Left ventricle myocardium inferior (tissue), 1 donor: ENCODE measurements around the gene KRR1. TPM values are rescaled to one million over a fixed set of nuclear protein-coding genes. Genes with fewer than 3 reads are reported as not detected.

Source experiments
- DNase-seq: peaks from one replicate; pipeline ENCODE4 v3.0.0-alpha.2; 2020
- H3K27ac ChIP-seq: fragments of 200-600 bp; replicated peaks from 2 replicates; pipeline ENCODE4 v1.8.0; 2021
- H3K27me3 ChIP-seq: fragments of 200-600 bp; 2 replicates; pipeline ENCODE4 v1.8.0; 2021; ENCODE audit warnings: low read depth
- H3K36me3 ChIP-seq: fragments of 200-600 bp; 2 replicates; pipeline ENCODE4 v1.8.0; 2021
- H3K4me1 ChIP-seq: fragments of 200-600 bp; 2 replicates; pipeline ENCODE4 v1.8.0; 2021
- H3K4me3 ChIP-seq: fragments of 200-600 bp; 2 replicates; pipeline ENCODE4 v1.8.0; 2021; ENCODE audit warnings: mild to moderate bottlenecking, moderate library complexity
- H3K9me3 ChIP-seq: fragments of 200-600 bp; replicated peaks from 2 replicates; pipeline ENCODE4 v1.8.0; 2021
- intact Hi-C: fragments of 100-400 bp; cut with micrococcal nuclease; formaldehyde crosslinking; loops from one replicate; pipeline ENCODE4 v1.11.0; 2022
- total RNA-seq: library from RNA; stranded (reverse); fragmentation: NEBNext Ultra II Directional; extraction: Animal tissue kit (Norgen Biotek cat#: 25700); gene quantifications from one replicate; pipeline ENCODE4 v1.2.1, GENCODE V29; 2021
- TF ChIP-seq, protein P1 (sequence below): fragments of 200-600 bp; IDR thresholded peaks from 2 replicates; pipeline ENCODE4 v1.8.0; 2021; ENCODE audit warnings: antibody characterized with exemption, mild to moderate bottlenecking, borderline replicate concordance
- donor health status: DM: no; HTN: yes; CAD: no; lungs with severe emphysema.

The KRR1 gene
- total RNA-seq, 1 donor from 2014 or later, result 32.7 TPM

DNA sequence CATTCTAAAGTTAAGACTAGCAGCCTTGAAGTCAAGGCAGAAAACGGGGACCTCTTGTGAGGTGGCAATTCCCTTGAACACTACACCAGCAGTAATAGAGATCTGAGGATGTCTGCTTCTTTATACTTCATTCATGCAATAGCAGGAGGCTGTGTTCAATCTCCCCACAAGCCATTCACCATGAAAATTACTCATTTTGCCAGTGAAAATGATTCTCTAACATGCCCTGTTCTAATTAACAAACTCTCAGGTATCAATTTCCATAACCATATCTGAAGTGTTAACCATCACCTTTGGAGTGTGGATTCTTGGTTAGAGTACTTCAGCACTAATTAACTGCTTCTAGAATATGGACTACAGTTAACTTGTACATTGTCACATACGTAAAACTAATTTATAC is 34.3 kb downstream of the KRR1 start:
- TF ChIP-seq, protein P1, sequence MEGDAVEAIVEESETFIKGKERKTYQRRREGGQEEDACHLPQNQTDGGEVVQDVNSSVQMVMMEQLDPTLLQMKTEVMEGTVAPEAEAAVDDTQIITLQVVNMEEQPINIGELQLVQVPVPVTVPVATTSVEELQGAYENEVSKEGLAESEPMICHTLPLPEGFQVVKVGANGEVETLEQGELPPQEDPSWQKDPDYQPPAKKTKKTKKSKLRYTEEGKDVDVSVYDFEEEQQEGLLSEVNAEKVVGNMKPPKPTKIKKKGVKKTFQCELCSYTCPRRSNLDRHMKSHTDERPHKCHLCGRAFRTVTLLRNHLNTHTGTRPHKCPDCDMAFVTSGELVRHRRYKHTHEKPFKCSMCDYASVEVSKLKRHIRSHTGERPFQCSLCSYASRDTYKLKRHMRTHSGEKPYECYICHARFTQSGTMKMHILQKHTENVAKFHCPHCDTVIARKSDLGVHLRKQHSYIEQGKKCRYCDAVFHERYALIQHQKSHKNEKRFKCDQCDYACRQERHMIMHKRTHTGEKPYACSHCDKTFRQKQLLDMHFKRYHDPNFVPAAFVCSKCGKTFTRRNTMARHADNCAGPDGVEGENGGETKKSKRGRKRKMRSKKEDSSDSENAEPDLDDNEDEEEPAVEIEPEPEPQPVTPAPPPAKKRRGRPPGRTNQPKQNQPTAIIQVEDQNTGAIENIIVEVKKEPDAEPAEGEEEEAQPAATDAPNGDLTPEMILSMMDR, result no peak
- no peaks in the 10 kb centered on the region for H3K9me3 ChIP-seq
- H3K36me3 ChIP-seq, result no peaks in the 10 kb centered on the region
- H3K27ac ChIP-seq, result no peak overlapping the region
- no peak for DNase-seq
- peaks cover 3% of the 10 kb centered on the region for H3K4me1 ChIP-seq
- H3K27me3 ChIP-seq, result no peaks in the 10 kb centered on the region
- intact Hi-C loops, result no loop called here
- H3K4me3 ChIP-seq, result no peak overlapping the region

DNA sequence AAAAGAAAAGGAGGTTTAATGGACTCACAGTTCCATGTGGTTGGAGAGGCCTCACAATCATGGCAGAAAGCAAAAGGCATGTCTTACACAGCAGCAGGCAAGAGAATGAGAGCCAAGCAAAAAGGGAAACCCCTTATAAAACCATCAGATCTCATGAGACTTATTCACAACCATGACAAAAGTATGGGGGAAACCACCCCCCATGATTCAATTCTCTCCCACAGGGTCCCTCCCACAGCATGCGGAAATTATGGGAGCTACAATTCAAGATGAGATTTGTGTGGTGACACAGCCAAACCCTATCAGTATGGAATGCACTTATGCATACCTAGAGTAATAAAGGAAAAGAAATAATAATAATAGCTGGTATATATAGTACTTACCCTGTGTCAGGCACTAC is 35.3 kb downstream of the KRR1 start:
- no peak for DNase-seq
- Histone ChIP-seq H3K27ac (no peak overlapping the region), H3K4me3 (no peak overlapping the region), H3K4me1 (peaks cover 3% of the 10 kb centered on the region), H3K27me3 (no peaks in the 10 kb centered on the region), H3K9me3 (no peaks in the 10 kb centered on the region), H3K36me3 (no peaks in the 10 kb centered on the region)
- TF ChIP-seq, protein P1, result no peak
- intact Hi-C loops, result no loop called here

DNA sequence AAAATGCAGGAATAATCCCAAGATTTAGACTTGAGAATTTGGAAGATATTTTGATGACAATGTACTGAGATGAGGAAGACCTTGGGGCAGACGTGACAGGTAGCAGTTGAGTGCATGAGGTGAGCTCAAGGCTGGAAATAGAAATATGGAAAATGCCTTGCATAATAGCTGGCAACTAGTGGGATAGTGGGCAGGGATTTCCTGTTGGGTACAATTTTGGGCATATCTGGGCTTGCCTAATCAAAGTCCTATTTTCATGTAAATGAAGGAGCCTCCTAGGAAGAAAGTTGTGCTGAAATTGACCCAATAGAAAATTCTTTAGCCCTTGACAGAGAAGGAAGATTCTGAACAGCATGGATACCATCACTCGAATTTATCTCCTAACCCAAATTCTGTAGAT is 37.3 kb downstream of the KRR1 start:
- H3K27ac ChIP-seq, result no peak overlapping the region
- intact Hi-C loops, result no loop called here
- H3K36me3 ChIP-seq, result no peaks in the 10 kb centered on the region
- H3K27me3 ChIP-seq, result no peaks in the 10 kb centered on the region
- no peak for DNase-seq
- H3K4me1 ChIP-seq, result no peaks in the 10 kb centered on the region
- no peaks in the 10 kb centered on the region for H3K9me3 ChIP-seq
- TF ChIP-seq, protein P1, result no peak
- no peak overlapping the region for H3K4me3 ChIP-seq

DNA sequence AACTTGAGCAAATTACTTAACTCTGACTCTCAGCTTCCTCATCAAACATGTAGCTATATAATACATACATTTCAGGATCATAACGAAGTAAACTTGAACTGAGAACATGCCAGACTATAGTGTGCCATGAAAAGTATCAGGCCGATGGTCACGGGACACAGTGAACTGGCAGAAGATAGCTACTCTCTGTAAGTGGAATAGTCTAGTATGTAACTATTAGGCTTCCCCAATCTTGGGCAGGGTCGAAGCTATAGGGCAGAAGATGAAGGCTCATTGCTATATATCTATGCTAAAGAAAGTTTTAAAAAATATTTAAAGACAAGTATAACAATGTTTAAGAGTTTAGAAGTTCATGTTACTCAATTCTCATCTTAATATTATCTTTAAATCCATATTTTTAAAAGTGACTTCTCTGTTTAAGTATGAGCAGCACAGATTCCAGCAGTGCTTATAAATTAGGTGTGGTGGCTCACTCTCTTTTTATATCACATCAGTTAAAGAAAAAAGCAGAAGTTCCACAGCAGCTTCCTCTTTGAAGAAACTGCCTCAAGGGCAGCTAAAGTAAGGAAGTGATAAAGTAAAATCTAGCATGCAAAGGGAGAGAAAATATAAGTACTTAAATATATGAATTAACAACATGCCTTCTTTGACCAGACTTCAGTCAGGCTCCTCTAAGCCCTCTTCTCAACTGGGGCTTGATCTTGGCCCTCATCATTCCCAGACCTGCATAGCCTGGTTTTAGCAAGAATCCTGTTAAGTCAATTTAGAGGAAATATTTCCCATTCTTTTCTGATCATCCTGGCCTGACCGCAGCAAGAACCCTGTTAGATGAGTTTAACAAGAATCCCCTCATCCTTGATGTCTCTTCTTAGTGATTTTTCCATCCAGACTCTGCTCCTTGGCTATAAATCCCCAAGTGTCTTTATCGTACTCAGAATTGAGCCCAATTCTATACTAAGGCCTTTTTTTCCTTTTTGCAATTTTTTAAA is 39.2 kb downstream of the KRR1 start:
- Histone ChIP-seq H3K27me3 (no peaks in the 10 kb centered on the region), H3K36me3 (no peaks in the 10 kb centered on the region), H3K9me3 (no peaks in the 10 kb centered on the region), H3K27ac (no peak overlapping the region), H3K4me1 (no peaks in the 10 kb centered on the region), H3K4me3 (no peak overlapping the region)
- TF ChIP-seq, protein P1, result no peak
- intact Hi-C loops, result no loop called here
- DNase-seq, result no peak

DNA sequence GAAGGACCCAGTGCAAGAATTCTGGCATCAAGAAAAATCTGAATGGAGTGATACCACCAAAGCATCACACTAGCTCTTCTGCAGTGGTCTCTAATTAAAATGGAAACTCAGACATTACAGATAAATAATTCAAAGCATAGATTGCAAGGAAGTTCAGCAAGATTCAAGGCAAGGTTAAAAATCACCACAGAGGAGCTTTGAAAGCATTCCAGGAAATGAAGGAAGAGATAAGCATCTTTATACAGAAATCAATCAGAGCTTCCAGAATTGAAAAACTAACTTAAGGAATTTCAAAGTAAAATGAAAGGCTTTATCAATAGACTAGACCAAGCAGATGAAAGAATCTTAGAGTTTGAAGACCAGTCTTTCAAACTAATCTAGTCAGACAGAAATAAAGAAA is 51.2 kb downstream of the KRR1 start:
- intact Hi-C loops, result no loop called here
- Histone ChIP-seq H3K4me1 (no peaks in the 10 kb centered on the region), H3K27me3 (no peaks in the 10 kb centered on the region), H3K4me3 (no peak overlapping the region), H3K36me3 (no peaks in the 10 kb centered on the region), H3K27ac (no peak overlapping the region), H3K9me3 (peaks cover 47% of the 10 kb centered on the region)
- no peak for DNase-seq
- TF ChIP-seq, protein P1, result no peak
